HS-5 (cell line): ENCODE data around the gene ERBB3.

Experiments
- DNase-seq: peaks from one replicate; pipeline ENCODE4 v3.0.0-alpha.2; 2012; ENCODE audit warnings: low read depth

Gene ERBB3

GRCh38 chr12:56080556-56081138 lies 682 bp downstream of the ERBB3 start:
- no peak for DNase-seq

GRCh38 chr12:56081393-56082347 lies 1.7 kb downstream of the ERBB3 start:
- no peak for DNase-seq

GRCh38 chr12:56082382-56082781 lies 2.4 kb downstream of the ERBB3 start:
- no peak for DNase-seq

DNA sequence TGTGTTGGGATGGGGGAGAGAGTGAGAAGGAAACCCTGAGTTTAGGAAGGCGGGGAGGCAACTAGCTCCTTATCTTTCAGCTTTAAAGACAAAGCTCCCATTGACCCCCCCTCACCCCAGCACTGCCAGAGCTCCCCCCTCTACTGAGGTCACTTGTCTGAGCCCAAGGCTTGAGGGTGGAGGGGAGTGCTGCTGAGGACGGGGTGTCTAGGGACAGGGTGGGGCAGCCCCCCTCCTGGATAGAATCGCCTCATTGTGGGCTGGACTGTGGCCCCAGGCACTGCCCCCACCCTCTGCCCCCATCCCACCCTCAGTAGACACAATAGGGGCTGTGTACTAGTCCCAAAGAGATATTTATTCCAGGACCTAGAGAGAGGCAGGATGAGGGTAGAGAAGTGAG lies 3.0 kb downstream of the ERBB3 start:
- DNase-seq: no peak

DNA sequence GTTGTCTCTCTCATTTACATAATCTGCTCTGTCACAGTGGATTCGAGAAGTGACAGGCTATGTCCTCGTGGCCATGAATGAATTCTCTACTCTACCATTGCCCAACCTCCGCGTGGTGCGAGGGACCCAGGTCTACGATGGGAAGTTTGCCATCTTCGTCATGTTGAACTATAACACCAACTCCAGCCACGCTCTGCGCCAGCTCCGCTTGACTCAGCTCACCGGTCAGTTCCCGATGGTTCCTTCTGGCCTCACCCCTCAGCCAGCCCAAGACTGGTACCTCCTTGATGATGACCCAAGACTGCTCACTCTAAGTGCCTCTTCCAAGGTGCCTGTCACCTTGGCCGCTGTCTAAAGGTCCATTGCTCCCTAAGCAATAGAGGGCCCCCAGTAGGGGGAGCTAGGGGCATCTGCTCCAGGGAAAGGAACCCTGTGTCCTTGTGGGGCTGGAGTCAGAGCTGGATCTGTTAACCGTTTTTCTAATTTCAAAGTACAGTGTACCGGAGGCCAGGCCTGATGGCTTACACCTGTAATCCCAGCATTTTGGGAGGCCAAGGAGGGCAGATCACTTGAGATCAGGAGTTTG lies 5.1 kb downstream of the ERBB3 start:
- no peak for DNase-seq

DNA sequence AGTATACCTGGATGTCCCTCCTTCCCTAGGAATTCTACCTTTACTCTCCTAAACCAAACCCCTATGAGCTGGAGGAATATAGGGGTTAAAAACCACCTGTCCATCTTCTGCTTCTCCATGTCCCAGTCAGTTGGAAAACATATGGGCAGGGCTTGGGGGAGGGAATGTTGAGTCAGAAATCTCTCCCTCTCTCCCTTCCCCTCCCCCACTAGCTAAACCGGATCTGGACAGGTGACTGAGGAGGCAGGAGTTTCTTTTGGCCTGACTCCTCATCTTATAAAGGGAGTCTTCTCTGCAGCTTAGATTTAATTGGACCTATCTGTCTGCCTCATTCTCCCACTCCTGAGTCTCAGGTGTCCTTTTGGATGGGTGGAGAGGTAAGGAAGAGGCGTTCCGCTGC lies 6.1 kb downstream of the ERBB3 start:
- no peak for DNase-seq

- DNase-seq: no peak
Measured at GRCh38 chr12:56086608-56087007, 6.6 kb downstream of the ERBB3 start.

DNA sequence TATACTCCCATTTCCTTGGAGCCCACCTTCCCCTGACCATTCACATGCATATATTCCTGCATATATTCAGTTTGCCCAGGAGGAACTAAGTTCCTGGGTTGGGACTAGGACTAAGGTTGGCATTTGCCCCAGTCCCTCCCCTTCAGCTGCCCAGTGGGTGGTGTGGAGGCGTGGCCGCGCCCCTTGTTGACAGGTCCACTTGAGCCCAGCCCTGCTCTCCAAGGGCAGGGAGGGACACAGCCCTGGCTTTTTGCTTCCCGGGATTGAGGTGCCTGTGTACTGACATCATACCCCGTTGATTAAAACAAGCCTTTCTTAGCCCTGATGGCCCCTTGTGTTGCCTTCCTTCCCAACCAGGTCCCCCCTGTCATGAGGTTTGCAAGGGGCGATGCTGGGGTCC lies 7.3 kb downstream of the ERBB3 start:
- DNase-seq: no peak

DNA sequence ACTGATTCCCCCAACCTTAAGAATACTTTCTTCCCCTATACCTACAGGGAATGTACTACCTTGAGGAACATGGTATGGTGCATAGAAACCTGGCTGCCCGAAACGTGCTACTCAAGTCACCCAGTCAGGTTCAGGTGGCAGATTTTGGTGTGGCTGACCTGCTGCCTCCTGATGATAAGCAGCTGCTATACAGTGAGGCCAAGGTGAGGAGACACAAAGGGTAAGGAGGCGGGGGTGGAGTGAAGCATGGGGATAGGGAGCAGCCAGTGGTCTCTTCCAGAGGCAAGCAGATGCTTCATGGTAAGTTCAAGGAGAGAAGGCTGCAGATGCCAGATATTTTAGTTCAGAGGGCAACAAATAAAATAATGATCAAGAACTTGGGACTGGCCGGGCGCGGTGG lies 17.8 kb downstream of the ERBB3 start:
- no peak for DNase-seq

- DNase-seq: no peak
Measured at GRCh38 chr12:56098592-56098991, 18.6 kb downstream of the ERBB3 start.

DNA sequence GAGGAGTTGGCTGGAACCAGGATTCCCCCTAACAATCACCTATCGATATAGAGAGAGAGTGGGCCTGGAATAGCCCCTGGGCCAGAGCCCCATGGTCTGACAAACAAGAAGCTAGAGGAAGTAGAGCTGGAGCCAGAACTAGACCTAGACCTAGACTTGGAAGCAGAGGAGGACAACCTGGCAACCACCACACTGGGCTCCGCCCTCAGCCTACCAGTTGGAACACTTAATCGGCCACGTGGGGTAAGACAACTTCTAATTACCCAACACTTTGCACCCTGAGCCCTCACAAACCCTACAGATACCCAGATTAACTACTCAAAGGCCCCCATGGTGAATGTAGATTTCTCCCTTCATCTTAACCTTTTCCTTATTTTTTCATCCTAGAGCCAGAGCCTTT lies 19.8 kb downstream of the ERBB3 start:
- no peak for DNase-seq

GRCh38 chr12:56101045-56101444 lies 21.1 kb downstream of the ERBB3 start:
- DNase-seq: no peak

DNA sequence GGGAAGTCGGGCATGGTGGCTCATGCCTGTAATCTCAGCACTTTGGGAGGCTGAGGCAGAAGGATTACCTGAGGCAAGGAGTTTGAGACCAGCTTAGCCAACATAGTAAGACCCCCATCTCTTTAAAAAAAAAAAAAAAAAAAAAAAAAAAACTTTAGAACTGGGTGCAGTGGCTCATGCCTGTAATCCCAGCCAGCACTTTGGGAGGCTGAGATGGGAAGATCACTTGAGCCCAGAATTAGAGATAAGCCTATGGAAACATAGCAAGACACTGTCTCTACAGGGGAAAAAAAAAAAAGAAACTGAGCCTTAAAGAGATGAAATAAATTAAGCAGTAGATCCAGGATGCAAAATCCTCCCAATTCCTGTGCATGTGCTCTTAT lies 22.7 kb downstream of the ERBB3 start:
- no peak for DNase-seq

DNA sequence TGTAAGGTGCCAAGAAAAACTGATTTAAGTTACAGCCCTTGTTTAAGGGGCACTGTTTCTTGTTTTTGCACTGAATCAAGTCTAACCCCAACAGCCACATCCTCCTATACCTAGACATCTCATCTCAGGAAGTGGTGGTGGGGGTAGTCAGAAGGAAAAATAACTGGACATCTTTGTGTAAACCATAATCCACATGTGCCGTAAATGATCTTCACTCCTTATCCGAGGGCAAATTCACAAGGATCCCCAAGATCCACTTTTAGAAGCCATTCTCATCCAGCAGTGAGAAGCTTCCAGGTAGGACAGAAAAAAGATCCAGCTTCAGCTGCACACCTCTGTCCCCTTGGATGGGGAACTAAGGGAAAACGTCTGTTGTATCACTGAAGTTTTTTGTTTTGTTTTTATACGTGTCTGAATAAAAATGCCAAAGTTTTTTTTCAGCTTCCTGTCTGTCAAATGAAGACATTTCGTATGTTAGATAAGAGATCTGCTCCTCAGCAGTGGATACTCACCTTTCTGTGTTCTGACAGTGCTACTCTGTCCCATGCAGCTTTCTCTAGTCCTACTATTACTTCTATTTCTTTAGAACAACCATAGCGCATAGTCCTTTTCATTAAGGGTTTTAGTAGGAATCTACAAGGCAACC lies 23.2 kb downstream of the ERBB3 start:
- DNase-seq: no peak

GRCh38 chr12:56103823-56104108 lies 23.8 kb downstream of the ERBB3 start:
- DNase-seq: no peak

DNA sequence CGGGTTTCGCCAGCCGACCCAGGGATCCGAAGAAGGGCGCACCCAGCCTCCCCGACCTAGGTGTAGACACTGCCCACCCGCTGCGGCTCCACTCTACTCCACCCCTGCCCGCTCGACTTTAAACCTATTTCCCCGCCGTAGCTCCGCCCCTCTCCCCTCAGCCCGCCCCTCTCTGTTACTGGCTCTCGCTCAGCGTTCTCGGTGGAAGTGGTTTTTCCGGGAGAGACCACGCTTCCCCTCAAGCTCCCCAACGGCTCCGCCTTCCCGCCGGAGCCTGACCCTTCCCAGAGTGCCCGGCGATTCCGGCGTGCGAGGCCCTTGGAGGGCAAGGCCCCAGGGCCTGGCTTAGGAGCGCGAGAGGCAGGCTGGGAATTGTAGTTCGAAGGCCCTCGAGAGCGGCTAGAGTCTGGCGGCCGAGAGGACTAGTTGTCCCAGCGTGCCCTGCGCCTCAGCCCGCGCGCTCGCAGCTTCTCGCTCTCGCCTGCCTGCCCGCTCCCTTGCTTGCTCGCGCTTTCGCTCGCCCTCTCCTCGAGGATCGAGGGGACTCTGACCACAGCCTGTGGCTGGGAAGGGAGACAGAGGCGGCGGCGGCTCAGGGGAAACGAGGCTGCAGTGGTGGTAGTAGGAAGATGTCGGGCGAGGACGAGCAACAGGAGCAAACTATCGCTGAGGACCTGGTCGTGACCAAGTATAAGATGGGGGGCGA lies 24.3 kb downstream of the ERBB3 start, which contains the start of gene PA2G4:
TSS of gene PA2G4 (plus strand) at position 451 of the 706 bp plus-strand sequence. CDS start at position 630, 179 bp downstream.
- peak; percentile 97 for DNase-seq

- DNase-seq: no peak
Measured at GRCh38 chr12:56104815-56105608, 25.0 kb downstream of the ERBB3 start.

DNA sequence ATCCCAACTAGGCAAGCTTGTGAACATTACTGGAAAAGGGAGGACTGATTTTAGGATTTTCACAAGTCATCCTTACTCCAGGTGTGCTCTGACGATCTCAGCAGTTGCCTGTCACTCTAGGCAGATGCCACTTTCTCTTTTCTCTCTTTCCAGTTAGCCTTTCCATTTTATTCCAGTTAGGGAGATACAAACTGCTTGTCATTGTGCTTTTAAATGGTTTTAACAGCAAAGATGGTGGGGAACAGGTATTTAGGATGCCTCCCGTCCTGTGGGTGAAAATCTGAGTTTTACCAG lies 25.6 kb downstream of the ERBB3 start:
- DNase-seq: no peak

DNA sequence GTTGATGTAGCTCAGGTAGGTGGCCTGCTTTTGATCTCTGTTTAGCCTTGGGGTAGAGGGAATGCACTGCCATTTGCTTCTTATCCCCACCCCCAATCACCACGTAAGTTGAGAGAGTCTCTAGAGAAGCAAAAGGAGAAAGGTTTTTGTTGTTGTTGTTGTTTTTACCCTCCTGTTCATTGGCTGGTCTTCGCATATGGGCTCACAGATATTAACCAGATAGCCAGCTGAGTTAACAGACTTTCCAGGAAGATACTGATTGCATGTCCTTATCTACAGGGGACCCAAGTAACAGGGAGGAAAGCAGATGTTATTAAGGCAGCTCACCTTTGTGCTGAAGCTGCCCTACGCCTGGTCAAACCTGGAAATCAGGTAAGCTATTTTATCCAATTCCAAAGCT lies 27.3 kb downstream of the ERBB3 start:
- no peak for DNase-seq

GRCh38 chr12:56110571-56110970 lies 30.6 kb downstream of the ERBB3 start:
- DNase-seq: no peak

GRCh38 chr12:56114084-56114483 lies 34.1 kb downstream of the ERBB3 start:
- no peak for DNase-seq

DNA sequence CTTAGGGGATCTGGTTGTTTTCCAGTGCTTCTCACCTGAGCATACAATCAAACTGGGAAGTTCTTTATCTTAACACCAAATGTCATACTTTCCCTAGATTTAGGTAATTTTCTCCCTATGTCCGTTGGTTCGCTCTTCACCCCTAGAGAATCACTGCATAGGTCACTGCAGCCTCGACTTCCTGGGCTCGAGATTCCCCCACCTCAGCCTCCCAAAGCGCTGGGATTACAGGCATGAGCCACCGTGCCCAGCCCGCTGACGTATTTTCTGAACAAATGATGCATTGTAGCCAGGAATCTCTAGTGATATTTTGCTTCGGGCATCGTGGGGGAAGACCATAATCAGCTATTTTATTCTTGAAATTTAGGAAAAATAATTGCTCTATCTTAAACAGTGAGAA lies 35.4 kb downstream of the ERBB3 start:
- no peak for DNase-seq
